Stimulated activated CD8-positive, alpha-beta memory T cell treated with anti-CD3 and anti-CD28 coated beads, Interleukin-15, amount 100 ng/mL, for 4 hours (primary cell): ENCODE measurements around the gene VPS33B.

ENCODE experiments used
- DNase-seq, 2 donors: peaks; one replicate each; pipeline ENCODE4 v3.0.0-alpha.2; 2020; ENCODE audit warnings: low read depth in 2 of 2

VPS33B gene

GRCh38 chr15:90949979-90950675 lies 72.3 kb downstream of the VPS33B start:
- DNase-seq = no peak
